HG02943 (cell line): ENCODE measurements around the gene CDH13.

Experiments used
- ATAC-seq: cut with Tn5 transposase; IDR thresholded peaks from one replicate; pipeline ENCODE4 v1.9.1; 2021; ENCODE audit warnings: mild to moderate bottlenecking, low read depth, moderate library complexity; ENCODE audit not compliant: unreplicated experiment

CDH13 gene

GRCh38 chr16:82979406-82980111, 352.8 kb downstream of the CDH13 start:
- ATAC-seq = no peak

- no peak for ATAC-seq
Measured at GRCh38 chr16:82980810-82981209, 354.0 kb downstream of the CDH13 start.

- no peak for ATAC-seq
Measured at GRCh38 chr16:82987767-82988166, 361.0 kb downstream of the CDH13 start.

GRCh38 chr16:82990155-82990554, 363.4 kb downstream of the CDH13 start:
- ATAC-seq = no peak

- ATAC-seq = no peak
Measured at GRCh38 chr16:82991410-82991809, 364.6 kb downstream of the CDH13 start.

- ATAC-seq = no peak
Measured at GRCh38 chr16:82991966-82992675, 365.4 kb downstream of the CDH13 start.

- ATAC-seq = no peak
Measured at GRCh38 chr16:82992786-82993185, 366.0 kb downstream of the CDH13 start.

- ATAC-seq = no peak
Measured at GRCh38 chr16:82993415-82993814, 366.6 kb downstream of the CDH13 start.

GRCh38 chr16:82993926-82994325, 367.2 kb downstream of the CDH13 start:
- no peak for ATAC-seq

GRCh38 chr16:82995286-82995923, 368.6 kb downstream of the CDH13 start:
- no peak for ATAC-seq

- ATAC-seq = no peak
Measured at GRCh38 chr16:82995924-82996441, 369.2 kb downstream of the CDH13 start.

- no peak for ATAC-seq
Measured at GRCh38 chr16:82996814-82997213, 370.0 kb downstream of the CDH13 start.

- ATAC-seq = no peak
Measured at GRCh38 chr16:82999711-83000110, 372.9 kb downstream of the CDH13 start.

GRCh38 chr16:83002351-83003334, 375.9 kb downstream of the CDH13 start:
- ATAC-seq = no peak

- no peak for ATAC-seq
Measured at GRCh38 chr16:83004868-83005652, 378.3 kb downstream of the CDH13 start.

GRCh38 chr16:83005653-83006160, 378.9 kb downstream of the CDH13 start:
- no peak for ATAC-seq

GRCh38 chr16:83010776-83011720, 384.3 kb downstream of the CDH13 start:
- no peak for ATAC-seq

- ATAC-seq = no peak
Measured at GRCh38 chr16:83011939-83012338, 385.2 kb downstream of the CDH13 start.
